CD4-positive, alpha-beta T cell treated with Interleukin-21 for 1 hour (primary cell): ENCODE measurements around the gene PAK5.

ENCODE experiments used
- DNase-seq: peaks from one replicate; pipeline ENCODE4 v3.0.0-alpha.2; 2020

Gene PAK5

DNA sequence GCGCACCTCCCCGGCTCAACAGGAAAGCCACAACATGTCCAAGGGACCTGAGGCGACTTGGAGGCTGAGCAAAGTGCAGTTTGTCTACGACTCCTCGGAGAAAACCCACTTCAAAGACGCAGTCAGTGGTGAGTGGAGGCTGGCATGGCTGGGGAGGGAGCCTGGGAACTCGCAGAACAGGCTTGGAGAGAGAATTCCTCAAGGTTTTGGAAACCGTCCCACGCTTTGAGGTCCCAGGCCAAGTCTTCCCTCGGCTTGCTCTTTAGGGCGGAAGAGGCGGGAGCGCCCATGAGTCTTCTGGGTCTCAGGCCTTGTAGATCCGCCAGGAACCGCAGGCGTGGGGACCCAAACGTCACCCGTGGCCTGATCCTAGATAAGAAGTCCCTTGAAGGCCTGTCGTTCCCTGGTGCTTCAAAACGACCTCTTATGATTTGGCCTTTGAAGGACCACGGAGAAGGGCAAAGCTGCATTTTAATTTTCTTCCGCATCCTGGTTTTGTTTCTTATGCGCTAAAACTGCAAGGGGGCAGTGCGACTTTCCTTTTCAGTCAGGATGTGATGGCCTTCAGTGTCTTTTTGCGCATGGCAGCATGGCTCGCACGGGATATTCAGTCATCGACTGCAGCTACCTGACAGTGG lies 322.5 kb downstream of the PAK5 start:
- DNase-seq: no peak

DNA sequence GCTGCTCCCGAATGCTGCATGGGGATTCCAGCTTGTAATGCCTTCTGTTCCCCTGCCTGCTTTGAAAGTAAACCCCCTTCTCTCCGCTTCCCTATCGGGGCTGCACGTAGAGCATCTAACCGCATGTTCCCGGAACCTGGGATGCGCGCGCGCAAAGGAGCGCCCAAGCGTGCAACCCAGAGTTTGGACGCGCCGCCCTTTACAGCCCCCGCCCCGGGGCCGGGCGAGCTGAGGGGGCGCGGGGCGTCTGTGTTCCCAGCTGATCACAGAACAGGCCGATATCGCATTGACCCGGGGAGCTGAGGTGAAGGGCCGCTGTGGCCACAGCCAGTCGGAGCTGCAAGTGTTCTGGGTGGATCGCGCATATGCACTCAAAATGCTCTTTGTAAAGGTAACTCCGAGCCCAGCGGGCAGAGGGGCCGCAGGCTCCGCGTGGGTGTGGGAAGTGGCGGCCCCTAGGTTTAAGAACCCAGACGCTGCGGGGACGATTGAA lies 323.1 kb downstream of the PAK5 start:
- DNase-seq: no peak

DNA sequence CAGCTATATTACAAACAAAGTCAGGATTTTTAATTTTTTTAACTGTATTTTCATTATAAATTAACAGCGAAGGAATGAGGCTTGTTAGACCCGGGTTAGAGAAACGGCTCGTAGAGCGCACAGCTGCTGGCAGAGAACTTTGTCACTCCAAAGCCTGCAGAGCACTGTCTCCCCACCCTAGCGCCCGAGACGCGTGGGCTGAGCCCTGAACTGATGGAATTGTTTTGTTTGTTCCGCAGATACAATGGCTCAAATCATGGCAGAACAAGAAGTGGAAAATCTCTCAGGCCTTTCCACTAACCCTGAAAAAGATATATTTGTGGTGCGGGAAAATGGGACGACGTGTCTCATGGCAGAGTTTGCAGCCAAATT lies 323.7 kb downstream of the PAK5 start:
- DNase-seq: no peak

DNA sequence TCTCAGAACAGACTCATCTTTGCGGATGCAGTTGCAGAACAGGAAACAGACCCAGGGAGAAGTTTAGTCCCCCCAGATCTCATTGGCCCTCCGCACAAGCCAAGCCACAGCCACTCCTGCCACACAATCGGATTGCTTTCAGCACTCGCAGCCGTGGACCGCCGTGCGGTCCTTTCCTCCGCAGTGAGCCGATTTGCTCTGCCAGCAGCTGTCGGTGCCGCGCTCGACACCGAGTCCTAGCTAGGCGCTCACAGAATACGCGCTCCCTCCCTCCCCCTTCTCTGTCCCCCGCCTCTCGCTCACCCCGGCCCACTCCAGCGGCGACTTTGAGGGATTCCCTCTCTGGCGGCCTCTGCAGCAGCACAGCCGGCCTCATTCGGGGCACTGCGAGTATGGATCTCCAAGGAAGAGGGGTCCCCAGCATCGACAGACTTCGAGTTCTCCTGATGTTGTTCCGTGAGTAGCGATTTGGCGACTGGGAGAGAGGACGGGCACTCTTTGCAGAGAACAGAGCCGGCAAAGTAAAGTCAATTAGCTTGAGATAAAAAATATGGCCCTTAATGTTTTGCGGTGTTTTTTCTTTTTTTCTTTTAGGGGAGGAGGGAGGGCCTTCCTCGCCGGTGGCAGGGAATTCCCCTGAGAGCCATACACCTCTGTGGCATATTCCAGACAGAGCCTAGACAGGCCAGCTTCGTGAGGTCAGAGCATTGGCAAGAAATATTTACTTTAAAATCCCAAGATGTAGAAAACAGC lies 324.2 kb downstream of the PAK5 start, which contains the start of gene LAMP5:
Gene LAMP5, plus strand, starts transcription at position 130 of the 753 bp plus-strand sequence. Its CDS starts 263 bp downstream, at position 393.
- DNase-seq: no peak

DNA sequence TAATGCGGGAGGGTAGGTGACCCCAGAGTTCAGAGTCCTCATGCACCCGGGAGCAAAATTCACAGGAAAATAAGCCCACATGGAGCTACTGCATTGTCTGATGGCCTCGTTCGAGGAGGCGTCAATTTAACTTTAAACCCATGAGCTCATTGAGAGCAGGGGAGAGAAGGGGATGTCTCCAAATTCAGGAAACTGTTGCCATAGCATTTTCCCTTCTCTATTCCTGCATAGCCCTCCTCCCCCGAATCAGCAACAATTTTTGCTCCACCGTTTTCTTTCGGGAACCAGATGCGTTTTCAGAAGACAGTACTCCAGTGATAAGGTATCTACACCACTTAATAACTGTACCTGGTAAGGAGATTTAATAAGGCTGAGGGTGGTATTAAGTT lies 324.8 kb downstream of the PAK5 start:
- DNase-seq: no peak

DNA sequence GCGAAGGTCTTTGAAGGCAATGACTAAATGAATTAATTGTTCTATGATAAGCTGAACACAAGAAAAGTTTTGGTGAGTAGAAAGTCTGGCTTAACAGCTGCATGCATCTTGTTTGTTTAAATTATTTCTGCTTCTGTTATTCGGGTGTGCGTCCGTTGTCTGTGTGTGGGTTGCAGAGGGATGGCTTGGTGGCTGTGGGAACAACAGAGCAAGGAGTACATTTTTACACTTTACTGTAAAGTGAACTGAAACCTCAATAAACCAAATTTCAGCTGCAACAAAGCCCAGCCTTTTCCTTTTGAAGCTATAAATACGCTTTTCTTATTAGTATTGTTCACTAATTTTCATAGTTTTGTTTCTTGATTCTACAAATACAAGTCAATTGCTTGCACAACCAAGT lies 328.0 kb downstream of the PAK5 start:
- no peak for DNase-seq

DNA sequence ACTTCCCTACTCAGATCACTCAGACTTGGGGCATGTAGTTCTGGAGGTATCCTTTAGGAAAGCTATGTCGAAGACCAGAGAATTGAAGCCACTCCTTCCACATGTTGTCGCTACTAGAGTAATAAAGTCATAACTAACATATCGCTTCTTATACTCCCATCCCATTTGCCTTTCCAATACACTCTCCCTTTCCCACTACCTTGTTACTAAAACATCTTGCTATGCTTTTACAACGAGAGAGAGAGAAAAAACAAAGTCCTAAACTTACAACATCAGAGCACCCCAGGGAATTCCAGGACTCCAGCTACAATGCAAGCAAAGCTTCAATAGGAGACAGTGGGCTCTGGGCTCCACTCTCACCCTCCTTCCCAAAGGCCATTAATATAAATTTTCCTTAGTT lies 329.6 kb downstream of the PAK5 start:
- no peak for DNase-seq

DNA sequence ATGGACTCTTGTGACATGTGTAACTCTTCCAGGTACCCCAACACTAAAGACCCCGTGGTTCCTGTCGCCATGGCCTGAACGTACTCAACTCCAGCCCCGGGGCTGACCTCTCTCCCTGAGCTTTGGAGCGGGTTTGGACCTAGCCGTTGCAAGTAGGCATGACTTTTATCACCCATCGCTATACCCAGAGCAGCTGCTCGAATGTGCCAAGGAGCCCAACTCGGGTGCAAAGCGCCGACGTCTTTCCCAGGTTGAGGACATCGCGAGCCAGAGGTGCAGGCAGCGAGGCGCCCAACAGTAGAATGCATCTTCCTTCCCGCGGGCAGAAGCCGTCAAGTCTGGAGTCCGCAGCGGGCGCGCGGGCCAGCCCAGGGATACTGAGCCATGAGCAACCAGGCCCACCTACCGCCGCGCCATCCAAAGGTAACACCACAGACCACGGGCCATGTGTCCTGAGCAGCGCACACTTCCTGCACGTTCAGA lies 330.1 kb downstream of the PAK5 start:
- DNase-seq: no peak

DNA sequence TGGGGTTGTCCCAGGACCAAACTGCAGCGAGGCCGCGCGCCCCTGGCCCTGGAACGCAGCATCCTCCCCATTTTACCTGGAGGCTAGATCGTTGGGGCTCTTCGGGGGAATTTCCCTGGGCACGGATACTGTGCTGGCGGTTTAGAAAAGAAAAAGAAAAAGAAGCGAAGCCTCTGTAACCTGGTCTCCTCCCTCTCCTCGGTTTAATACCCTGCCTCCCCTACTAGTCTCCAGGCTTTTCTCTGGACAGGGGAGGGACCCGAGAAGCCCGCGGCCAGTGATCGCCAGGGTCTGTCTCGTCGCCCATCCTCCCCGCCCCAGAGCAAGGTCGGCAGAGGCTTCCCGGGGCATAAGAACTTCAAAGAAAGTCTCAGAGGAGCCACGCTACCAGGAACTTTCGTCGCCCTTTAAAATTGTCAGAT lies 330.6 kb downstream of the PAK5 start:
- DNase-seq: no peak

DNA sequence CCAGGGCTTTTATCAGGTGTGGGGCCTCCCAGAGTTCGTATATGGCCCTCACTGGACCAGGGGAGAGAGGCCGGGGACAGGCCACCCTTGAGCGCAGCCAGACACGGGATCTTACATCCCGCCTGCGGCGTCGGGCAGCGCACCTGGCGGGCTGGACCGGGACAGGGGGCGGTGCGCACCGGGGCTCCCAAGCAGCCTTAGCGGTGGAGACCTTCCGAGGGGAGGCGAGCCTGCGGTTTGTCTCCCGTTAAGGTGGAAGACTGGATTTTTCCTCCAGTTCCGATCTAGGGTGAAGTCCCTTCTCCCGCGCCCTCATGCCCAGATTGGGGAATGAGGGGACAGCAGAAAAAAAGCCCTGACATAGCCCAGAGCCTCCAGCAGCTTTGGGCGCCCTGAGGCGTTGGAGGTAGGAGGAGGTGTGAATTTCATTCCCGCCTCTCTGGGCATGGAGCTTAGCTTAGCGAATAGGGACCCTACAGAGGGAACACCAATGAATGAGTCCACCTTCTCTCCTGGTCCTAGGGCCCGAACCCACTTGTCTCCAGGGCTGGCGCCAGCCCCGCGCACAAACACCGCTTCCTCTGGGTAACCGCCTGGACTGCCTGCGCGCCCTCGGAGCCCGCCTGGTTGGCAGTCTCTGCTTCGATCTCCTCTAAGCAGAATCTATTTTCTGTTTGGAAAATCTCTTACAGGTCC lies 331.2 kb downstream of the PAK5 start:
- DNase-seq: no peak

DNA sequence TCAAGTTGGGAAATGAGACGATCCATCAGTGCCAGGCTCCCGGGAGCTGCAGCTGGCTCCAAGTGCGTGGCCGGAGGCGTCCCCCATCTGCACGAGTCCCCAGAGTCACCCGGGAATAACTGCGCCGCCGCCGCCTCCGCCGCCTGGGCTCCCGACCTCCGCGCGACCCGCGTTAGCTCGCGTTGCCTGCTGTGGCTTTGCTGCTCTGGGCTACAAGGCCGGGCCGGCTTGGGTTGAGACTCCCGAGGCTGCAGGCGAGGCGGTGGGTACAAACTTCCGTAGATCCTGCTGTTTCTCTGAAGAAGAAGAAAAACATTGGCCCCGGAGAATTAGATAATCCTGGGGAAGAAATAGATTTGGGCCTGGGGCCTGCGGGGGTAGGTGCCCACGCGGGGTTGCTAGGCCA lies 331.9 kb downstream of the PAK5 start:
- DNase-seq: no peak

DNA sequence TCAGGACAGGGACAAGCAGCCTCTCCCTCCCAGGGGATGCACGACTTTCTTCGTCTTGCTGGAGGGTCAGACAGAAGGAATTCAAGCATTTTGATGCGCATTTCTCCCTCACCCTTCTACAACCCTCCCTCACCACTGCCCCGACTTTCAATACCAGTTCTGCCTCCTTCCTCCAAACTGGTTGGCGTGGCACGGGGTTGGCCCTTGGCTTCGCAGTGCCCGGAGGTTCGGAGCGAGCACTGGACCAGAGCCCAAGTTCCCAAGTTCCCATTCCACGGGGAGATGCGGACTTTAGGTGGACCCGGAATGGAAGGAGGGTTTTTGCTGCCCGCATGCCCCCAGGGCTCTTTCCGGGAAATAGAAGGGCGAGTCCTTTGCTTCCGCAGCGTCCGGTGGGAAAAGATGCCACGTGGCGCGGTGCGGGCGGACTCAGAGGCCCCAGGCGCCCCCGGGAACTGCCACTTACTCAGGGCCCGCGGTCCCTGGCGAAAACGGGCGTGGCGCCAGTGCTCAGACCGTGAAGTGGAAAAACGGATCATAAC lies 332.5 kb downstream of the PAK5 start:
- no peak for DNase-seq

DNA sequence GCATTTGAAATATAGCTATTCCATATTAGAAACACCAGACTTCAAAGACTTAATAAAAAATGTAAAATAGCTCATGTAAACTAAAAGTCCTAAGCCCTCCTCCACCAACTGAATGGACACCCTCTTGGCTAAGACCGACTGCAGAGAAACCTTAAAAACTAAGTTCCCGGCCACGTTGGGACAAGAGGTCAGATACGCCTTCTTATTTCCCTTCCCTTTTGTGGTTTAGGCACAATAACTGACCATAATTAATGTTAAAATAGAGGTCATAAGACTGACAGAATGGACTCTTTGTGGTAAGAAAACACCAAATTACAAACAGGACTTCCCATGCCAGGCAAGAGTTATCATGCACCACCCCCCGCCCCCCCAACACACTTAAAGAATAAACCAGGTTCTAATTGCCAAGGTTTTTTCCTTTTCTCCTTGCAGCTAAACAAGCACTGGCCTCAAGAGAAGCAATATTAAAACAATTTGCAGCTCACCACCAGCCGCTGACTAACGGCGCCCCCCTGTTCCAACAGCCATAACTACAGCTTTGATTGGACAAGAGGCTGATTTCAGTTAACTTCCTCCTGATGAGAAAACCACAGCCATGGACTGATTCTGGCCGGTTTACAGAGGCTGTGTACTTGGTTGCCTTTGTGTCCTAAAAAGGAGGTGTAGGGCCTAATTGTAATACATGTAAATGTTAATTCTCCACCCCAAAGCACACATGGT lies 335.2 kb downstream of the PAK5 start:
- no peak for DNase-seq

DNA sequence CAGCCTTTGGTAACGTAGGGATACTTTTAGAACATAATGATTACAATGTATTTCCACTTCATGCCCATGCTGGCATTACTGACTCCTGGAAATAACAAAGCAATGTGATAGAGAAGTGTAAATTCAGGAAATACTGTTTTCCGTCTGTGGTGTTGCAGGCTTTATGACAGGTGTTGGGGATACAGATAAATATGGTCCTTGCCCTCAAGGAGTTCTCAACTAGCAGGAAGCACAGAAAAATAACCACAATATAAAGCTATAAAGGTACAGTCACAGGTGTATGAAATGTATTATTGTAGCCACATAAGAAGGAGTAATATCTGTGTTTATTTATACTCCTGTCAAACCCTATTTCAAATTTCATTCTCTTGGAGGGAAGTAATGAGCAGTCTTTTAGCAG lies 337.4 kb downstream of the PAK5 start:
- DNase-seq: no peak

DNA sequence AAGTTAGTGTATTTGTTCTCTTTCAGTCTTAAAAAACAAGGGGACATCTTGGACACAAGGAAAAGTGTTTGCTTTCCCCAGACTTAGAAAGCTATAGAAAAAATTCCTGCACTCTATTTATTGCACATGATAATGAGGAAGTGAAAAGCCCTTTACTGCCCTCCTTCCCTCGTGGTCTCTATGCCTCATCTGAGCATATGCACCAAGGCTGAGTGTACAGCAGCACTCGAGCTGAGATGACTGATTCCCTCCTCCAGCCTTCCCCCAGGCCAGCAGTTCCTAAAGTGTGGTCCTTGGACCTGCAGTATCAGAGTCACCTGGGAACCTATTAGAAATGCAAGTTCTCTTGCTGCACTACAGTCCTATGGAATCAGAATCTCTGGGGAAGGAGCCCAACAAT lies 338.8 kb downstream of the PAK5 start:
- no peak for DNase-seq

DNA sequence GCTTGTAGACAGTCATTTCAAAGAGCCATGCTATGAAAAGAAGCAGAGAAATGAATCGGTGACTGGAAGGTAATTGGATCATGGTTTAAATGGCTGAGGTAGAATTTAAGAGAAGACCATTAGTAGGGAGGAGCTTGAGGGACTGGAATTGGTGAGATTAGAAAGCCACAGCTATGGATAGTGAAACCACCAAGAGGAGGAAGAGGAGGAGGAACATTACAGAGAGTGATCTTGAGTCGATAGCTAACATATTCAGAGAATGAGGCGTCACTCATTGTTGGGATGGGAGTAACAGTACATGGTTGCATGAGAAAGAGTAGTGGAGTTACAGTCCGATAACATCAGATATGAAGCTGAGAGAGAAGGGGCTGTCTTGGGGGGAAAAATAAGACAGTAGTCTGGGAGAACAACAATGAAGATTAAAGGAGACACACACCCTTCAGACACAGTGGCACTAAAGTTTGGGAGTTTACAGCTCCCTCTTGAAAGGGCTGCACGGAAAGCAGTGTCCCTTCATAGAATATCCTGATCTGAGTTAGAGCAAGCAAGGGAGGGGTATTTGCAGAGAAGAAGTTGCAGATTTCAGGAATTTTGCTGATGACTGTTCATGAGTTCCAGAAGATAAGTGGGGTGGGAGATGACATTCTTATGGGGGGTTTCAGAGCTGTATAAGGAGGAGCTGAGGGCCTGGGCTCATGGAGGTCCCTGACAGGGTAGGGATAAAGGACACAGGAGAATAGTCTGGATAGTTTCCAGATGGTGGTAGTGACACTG lies 339.6 kb downstream of the PAK5 start:
- DNase-seq: no peak

DNA sequence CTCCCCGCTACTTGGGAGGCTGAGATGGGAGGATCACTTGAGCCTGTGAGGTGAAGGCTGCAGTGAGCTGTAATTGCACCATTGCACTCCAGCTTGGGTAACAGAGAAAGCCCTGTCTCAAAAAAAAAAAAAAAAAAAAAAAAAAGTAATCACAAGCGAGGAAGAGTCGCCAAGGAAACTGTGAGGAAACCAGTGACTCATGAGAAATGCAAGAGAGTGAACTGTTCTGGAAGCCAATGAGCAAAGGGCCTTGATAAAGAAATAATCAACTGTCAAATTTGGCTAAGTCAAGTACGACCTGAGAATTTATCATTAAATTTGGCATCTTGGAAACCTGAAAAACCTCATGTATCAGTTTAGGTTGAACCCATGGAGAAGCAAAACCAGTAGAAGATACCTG lies 340.6 kb downstream of the PAK5 start:
- no peak for DNase-seq

DNA sequence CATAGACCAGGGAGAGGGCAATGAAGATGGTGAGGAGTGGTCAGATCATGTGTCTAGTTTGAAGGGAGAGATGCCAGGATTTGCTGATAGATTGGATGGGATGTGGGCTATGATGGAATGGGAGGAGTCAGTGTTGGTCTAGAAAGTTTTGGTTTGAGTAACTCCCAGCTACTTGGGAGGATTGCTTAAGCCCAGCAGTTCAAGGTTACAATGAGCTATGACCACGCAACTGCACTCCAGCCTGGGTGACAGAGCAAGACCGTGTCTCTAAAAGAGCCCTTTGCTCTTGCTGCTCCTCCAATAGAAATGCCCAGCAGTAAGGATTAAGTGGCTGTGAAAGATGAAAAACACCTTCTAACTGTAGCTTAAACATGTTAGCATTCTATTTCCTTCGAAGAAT lies 342.7 kb downstream of the PAK5 start:
- DNase-seq: no peak

DNA sequence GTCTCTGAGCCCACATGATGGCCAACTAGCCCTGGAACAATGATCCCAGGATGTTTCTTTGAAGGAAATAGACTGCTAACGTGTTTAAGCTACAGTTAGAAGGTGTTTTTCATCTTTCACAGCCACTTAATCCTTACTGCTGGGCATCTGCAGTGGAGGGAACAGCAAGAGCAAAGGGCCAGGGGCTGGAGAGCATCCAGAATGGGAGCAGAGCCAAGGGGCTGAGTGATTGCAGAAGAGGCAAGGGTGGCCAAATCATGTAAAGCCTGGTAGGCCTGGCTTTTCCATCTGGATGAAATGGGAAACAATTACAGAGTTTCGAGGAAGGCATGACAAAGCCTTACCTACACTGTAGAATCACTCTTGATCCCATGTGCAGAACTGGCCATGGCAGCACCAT lies 343.2 kb downstream of the PAK5 start:
- no peak for DNase-seq

DNA sequence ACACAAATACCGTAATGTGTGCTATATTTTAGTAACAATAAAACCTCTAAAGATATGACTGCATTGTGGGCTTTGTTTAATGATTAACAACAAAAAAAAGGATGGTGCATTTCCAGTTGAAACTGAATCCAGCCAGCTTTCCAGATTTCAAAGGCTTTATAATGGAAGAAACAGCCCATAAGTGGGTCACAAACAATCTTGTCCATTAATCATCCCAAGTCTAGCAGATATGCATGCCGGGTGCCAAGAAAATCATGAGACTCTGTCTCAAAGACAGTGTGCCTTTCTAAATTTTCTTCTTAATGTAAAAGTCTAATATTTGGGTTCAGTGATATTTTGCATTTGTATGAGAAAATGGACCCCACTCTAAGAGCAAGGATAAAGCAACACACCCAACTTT lies 345.1 kb downstream of the PAK5 start:
- no peak for DNase-seq

DNA sequence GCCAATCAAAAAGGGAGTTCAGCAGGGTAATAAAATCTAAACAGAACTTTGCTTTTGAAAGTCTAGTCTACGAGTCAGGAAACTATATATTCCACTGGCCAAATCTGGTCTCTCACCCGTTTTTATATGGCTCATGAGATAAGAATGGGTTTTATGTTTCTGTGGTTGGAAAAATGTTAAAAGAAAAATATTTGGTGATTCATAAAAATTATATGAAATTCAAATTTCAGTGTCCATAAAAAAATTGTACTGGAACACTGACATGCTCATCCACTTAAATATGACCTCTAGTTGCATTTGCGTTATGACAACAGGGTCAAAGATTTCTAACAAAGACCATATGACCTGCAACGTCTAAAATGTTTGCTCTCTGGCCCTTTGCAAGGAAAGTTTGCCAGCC lies 346.8 kb downstream of the PAK5 start:
- DNase-seq: no peak

DNA sequence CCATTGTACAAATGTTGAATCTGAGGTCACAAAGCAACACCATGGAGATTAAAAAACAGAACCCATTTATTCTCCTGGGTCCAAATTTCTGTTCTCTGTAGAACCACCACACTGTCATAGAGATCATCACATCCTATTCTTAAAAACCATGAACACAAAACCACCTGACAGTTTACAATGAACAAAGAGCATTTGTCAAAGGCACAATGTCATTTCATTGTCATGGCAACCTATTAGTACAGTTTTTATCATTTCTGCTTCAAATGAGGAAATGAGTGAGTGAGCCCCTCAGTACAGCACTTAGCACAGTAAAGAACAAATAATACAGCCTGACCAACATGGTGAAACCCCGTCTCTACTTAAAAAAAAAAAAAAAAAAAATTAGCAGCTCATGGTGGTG lies 347.6 kb downstream of the PAK5 start:
- DNase-seq: peak; percentile 2
